Left renal pelvis (tissue), 4 donors: ENCODE results near the gene CLSTN2. TPM values are rescaled to one million over a fixed set of nuclear protein-coding genes. Genes with fewer than 3 reads are reported as not detected.

Experiments used
- DNase-seq, 4 donors: peaks; one replicate each; pipeline ENCODE4 v3.0.0-alpha.2; 2013; ENCODE audit warnings: low read depth in 4 of 4, low spot score in 3 of 4
- polyA plus RNA-seq, 4 donors: library from polyadenylated mRNA; unstranded; fragments of 120-200 nt; gene quantifications; one replicate each; pipeline ENCODE4 v1.2.1, GENCODE V29; 2013; ENCODE audit not compliant: insufficient read length in 4 of 4

Gene CLSTN2
- polyA plus RNA-seq, 4 donors = 1.1 to 6.1 (median 2.1) TPM

GRCh38 chr3:140523600-140523999 is 588.6 kb downstream of the CLSTN2 start:
- DNase-seq = no peak

DNA sequence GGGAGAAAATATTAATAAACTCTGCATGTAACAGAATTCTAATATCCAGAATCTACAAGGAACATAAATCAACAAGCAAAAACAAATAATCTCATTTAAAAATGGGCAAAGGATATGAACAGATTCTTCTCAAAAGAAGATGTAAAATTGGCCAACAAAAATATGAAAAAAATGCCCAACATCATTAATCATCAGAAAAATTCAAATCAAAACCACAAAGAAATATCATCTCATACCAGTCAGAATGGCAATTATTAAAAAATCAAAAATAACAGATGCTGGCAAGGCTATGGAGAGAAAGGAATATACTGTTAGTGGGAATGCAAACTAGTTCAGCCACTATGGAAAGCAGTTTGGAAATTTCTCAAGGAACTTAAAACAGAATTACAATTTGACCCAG is 592.2 kb downstream of the CLSTN2 start:
- DNase-seq = no peak

DNA sequence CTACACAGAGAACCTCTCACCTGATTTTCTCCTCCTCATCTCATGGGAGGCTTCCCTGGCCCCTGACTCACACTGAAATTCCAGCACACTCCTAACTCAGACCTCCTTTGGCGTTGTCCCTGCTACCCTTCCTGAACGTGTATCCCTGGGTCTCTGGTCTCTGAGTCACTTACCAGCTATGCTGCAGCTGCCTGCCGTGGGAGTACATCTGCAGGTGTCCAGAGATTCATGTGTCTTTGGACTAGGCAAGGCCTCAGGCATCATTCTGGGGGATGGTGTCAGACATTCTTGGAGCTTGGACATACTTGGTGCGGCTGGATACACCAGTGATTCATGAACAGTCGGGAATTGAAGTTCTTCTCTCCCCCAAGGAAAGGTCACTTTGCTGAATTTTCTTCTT is 594.1 kb downstream of the CLSTN2 start:
- DNase-seq = no peak

DNA sequence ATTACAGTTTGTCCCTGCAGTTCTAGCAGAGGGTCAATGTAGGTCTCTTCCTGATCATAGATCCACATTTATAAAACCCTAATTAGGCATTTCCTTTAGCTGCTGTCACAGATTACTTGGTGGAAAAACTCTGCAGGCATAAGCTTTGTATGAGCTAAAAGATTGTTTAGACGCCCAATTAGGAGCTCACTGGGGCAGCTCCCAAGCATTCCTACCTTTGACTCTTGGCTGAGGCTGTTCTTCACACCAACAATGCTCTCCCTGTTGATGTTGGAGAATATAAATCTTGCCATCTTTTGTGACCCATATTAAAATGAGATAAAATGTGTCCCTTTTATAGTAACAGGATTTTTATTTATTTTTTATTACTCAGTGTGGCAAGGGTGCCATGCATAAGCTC is 594.6 kb downstream of the CLSTN2 start:
- no peak for DNase-seq

GRCh38 chr3:140530131-140530530 is 595.1 kb downstream of the CLSTN2 start:
- no peak for DNase-seq

GRCh38 chr3:140530603-140531002 is 595.6 kb downstream of the CLSTN2 start:
- no peak for DNase-seq

DNA sequence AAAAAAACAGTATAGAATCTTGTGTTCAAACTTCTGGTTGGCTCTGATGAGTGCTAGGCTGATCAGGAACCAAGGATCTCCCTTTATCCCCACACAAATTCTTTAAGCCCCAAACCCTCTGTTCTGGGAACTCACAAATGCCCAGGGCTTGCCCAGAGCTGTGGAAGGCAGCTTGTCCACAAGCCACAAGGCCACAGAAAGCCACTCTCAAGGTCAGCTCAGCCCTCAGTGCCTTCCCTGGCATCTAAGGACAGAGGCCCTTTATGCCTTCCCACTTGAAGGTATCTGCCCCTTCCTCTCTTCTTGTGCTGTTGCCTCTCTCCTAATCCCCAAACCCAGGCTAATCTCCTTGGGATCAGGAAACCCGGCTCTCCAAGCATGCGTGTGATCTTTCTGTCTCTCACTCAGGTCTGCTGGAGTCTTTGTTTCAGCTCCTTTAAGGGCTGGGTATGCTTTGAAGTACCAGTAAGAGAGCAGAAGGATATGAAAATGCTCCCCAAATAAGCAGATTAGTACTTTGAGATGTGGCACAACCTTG is 597.9 kb downstream of the CLSTN2 start:
- no peak for DNase-seq

DNA sequence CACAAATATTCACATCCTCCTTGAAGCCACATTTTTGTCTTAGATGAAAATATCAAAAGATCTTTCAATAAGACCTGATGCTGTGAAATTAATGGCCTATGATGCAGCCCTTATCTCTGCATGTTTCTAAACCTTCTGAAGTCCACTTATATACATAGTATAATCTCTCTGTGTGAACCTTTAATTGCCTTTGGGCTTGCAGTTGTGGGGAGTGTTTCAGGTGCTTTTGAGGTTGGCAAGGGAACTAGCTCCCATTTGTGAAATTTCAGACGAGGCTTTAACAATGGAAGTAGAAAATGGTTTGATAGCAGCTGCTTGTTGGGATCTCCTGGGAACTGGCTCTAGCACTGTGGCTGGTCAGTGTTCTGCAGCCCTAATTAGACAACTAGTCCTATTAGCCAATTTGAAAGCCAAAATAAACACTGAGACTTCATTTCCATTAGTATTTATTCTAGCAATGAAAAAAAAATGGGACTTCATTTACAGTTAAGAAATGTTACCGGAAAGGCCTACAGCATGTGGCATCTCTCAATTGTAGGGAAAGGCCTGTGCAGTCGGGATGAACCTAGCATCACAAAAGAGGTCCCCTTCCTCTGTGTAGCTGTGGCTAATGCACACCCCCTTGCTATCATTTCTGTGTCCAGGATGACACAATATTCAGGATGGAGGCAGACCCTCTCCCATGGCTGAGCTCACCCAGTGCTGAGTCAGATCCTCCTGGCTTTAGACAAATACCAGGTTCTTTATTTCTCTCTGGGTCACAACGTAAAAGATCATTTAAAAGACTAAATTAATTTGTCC is 602.1 kb downstream of the CLSTN2 start:
- DNase-seq = no peak

DNA sequence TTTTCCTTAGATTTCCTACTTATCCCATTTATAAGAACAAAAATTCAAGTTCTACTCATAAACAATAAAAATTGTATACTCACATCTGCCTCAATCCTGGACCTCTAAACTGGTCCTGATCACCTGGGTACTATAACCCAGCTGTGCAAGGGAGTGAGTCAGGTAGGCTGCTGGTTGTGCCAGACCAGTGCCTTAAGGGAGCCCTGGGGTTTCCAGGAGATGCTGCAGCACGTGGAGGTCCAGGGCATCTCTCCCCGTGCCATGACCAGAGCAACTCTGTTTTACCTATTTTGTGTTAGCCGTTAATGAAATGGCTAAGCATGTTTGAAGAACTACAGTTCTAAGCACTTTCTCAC is 602.7 kb downstream of the CLSTN2 start:
- DNase-seq = no peak

GRCh38 chr3:140540262-140540661 is 605.3 kb downstream of the CLSTN2 start:
- DNase-seq = no peak

GRCh38 chr3:140541975-140542653 is 607.1 kb downstream of the CLSTN2 start:
- no peak for DNase-seq

GRCh38 chr3:140545197-140545596 is 610.2 kb downstream of the CLSTN2 start:
- no peak for DNase-seq

- no peak for DNase-seq
Measured at GRCh38 chr3:140545756-140546155, 610.8 kb downstream of the CLSTN2 start.

DNA sequence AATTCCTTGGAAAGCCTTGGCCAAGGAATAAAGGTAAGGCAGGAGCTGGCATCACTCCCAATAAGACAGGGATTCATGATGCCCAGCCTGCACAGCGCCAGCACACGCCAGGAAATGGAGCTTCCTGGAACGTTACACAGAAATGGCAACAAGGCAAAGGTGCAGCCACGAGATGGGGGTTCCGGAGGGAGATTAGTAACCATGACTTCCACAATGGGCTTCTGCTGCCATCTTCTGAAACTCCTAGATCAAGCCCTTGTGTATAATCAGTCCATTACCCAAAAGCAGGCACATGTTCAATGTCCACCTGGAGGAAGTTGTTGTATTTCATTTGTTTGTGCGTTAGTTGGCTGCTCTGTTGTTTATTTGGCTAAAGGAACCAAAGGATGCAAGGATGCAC is 611.7 kb downstream of the CLSTN2 start:
- DNase-seq = no peak

GRCh38 chr3:140552403-140552802 is 617.4 kb downstream of the CLSTN2 start:
- no peak for DNase-seq

DNA sequence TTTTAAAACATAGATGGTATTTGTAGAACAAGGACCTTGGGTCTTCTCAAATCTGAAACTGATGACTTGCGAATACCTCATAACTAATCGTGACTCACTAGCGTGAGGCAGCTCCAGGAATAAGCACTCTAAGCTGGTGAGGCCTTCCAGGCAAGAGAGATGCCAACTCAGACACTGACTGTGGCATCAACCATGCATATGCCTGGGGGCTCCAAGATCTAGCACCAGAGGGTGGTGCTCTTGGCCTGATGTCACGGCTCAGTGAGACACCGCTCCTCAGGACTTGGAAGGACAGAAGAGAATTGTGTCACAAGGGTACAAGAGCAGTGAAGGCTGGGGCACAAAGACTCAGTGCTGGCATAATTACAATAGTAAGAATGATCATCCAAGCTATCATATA is 617.9 kb downstream of the CLSTN2 start:
- no peak for DNase-seq

DNA sequence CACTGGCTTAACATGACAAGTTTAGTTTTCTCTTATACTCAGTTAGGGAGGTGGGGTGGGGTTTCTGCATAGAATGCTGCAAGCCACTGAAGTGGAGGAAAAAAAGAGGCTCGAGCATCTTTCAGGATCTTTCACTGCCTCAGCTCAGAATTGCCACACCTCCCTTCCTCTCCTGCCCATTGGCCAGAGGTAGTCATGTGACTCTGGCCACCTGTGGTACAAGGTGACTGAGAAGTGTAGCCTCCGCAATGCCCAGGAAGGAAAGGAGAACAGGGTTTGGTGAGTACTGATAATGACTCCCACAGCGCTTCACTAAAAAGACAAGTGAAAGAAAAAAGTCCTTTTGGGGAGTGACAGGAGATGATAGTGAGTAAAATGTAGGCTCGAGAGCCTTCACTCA is 618.6 kb downstream of the CLSTN2 start:
- no peak for DNase-seq

- no peak for DNase-seq
Measured at GRCh38 chr3:140555666-140556065, 620.7 kb downstream of the CLSTN2 start.

DNA sequence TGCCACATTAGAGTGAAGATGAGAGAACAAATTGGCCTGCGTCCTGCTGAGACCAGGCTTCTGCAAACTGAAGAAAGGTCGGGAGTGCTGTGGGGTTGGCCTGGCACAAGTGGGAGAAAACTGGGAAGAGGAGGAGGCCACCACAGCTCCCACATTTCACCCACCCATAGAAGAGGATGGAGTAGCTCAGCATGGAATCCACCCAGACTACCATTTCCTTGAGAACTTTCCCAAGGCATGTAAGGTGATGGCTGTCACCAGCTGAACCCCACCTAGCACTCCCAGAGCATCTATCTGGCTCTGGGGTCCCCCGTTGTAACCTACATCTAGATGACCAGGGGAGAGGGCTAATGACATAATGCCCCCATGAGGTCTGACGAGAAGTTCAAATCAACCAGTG is 622.5 kb downstream of the CLSTN2 start:
- no peak for DNase-seq

- DNase-seq = no peak
Measured at GRCh38 chr3:140559546-140559945, 624.6 kb downstream of the CLSTN2 start.

- no peak for DNase-seq
Measured at GRCh38 chr3:140563206-140563760, 628.3 kb downstream of the CLSTN2 start.

- DNase-seq = no peak
Measured at GRCh38 chr3:140568131-140568530, 633.1 kb downstream of the CLSTN2 start.
